Naive thymus-derived CD4-positive, alpha-beta T cell (primary cell): ENCODE data around the gene PARD6B. TPM values are rescaled to one million over a fixed set of nuclear protein-coding genes. Genes with fewer than 3 reads are reported as not detected.
"Not testable (repeated sequence)": the region's sequence is repeated elsewhere in the genome, so short reads cannot be mapped to it uniquely, and the experiment has no call there.

Source experiments
- ATAC-seq: fragments of 150-1000 bp; cut with Tn5 transposase; 2 replicates; pipeline ENCODE4 v1.10.0; 2021; ENCODE audit warnings: mild to moderate bottlenecking, moderate library complexity
- CTCF ChIA-PET: fragments of 350-600 bp; sonication (Branson Sonifier 250); formaldehyde crosslinking; loops from one replicate; lab custom pipeline; 2021; ENCODE audit warnings: antibody characterized with exemption; lab: Charles Lee
- POLR2A ChIA-PET: fragments of 350-600 bp; sonication (Branson Sonifier 250); formaldehyde crosslinking; loops from one replicate; lab custom pipeline; 2021; ENCODE audit warnings: antibody characterized with exemption, inconsistent platforms; lab: Charles Lee
- DNase-seq, 9 donors: peaks; one replicate each; pipeline versions ENCODE4 v3.0.0 to v3.0.0-alpha.2; 2020 to 2022; ENCODE audit warnings: mixed read lengths in 1 of 9
- H3K27ac ChIP-seq: one replicate; pipeline ENCODE4 v1.7.0; 2013; ENCODE audit warnings: mild to moderate bottlenecking, low read depth, low read length, moderate library complexity
- H3K27me3 ChIP-seq, 2 donors: one replicate each; pipeline ENCODE4 v1.7.0; 2013; ENCODE audit warnings: low read length in 2 of 2, mild to moderate bottlenecking in 2 of 2, moderate library complexity in 2 of 2; ENCODE audit not compliant: control insufficient read depth in 2 of 2, insufficient read depth in 2 of 2
- H3K36me3 ChIP-seq, 3 experiments: 1 replicate in 2 of 3; 2 replicates in 1 of 3; pipeline ENCODE4 v1.7.0; 2013; ENCODE audit warnings: low read length in 3 of 3, mild to moderate bottlenecking in 3 of 3, moderate library complexity in 1 of 3; ENCODE audit not compliant: insufficient read depth in 3 of 3, control insufficient read depth in 2 of 3
- H3K4me1 ChIP-seq, 2 donors: one replicate each; pipeline ENCODE4 v1.7.0; 2013; ENCODE audit warnings: low read length in 2 of 2, mild to moderate bottlenecking in 2 of 2, moderate library complexity in 1 of 2; ENCODE audit not compliant: control insufficient read depth in 2 of 2, insufficient read depth in 2 of 2
- H3K4me3 ChIP-seq: 2 replicates; pipeline ENCODE4 v1.7.0; 2013; ENCODE audit warnings: mild to moderate bottlenecking, low read length
- H3K9me3 ChIP-seq, 3 experiments: 1 replicate in 2 of 3; 2 replicates in 1 of 3; pipeline ENCODE4 v1.7.0; 2013; ENCODE audit warnings: low read length in 3 of 3; ENCODE audit not compliant: control insufficient read depth in 2 of 3
- H3K27ac Mint-ChIP-seq, 9 donors: one replicate each; pipeline ENCODE4 v1.8.0; 2020 to 2022; ENCODE audit warnings: mixed read lengths in 9 of 9, mild to moderate bottlenecking in 8 of 9, moderate library complexity in 5 of 9, inconsistent platforms in 2 of 9
- H3K27me3 Mint-ChIP-seq, 5 donors: one replicate each; pipeline ENCODE4 v1.8.0; 2021 to 2022; ENCODE audit warnings: mixed read lengths in 5 of 5, mild to moderate bottlenecking in 1 of 5
- H3K36me3 Mint-ChIP-seq, 5 donors: one replicate each; pipeline ENCODE4 v1.8.0; 2020 to 2022; ENCODE audit warnings: mixed read lengths in 5 of 5, mild to moderate bottlenecking in 3 of 5, inconsistent platforms in 1 of 5
- H3K4me1 Mint-ChIP-seq, 7 donors: one replicate each; pipeline ENCODE4 v1.8.0; 2020 to 2022; ENCODE audit warnings: mixed read lengths in 7 of 7, mild to moderate bottlenecking in 3 of 7, inconsistent platforms in 1 of 7
- H3K4me3 Mint-ChIP-seq, 10 donors: one replicate each; pipeline ENCODE4 v1.8.0; 2020 to 2022; ENCODE audit warnings: mild to moderate bottlenecking in 10 of 10, mixed read lengths in 10 of 10, moderate library complexity in 6 of 10, inconsistent platforms in 2 of 10
- H3K9me3 Mint-ChIP-seq, 11 donors: one replicate each; pipeline ENCODE4 v1.8.0; 2020 to 2022; ENCODE audit warnings: mixed read lengths in 11 of 11, mild to moderate bottlenecking in 4 of 11, inconsistent platforms in 1 of 11, moderate library complexity in 1 of 11
- intact Hi-C, 2 donors: fragments of 100-400 bp; cut with micrococcal nuclease; formaldehyde crosslinking; loops; one replicate each; pipeline ENCODE4 v1.15.1; 2023
- polyA plus RNA-seq, 2 donors: library from polyadenylated mRNA; unstranded; fragments of 300-500 nt; fragmentation: Illumina TruSeq; gene quantifications; one replicate each; pipeline ENCODE4 v1.2.3, GENCODE V29; 2021
- total RNA-seq, 6 experiments: library from RNA in 5 of 6; stranded (reverse) in 5 of 6; gene quantifications; 1 replicate in 5 of 6; 2 replicates in 1 of 6; pipeline ENCODE4 v1.2.3 and lab custom pipeline; 2021 to 2026

PARD6B gene
- total and polyA plus RNA-seq, 7 experiments from 2014 or later: 0.60 to 10.8 (median 5.5) TPM

DNA sequence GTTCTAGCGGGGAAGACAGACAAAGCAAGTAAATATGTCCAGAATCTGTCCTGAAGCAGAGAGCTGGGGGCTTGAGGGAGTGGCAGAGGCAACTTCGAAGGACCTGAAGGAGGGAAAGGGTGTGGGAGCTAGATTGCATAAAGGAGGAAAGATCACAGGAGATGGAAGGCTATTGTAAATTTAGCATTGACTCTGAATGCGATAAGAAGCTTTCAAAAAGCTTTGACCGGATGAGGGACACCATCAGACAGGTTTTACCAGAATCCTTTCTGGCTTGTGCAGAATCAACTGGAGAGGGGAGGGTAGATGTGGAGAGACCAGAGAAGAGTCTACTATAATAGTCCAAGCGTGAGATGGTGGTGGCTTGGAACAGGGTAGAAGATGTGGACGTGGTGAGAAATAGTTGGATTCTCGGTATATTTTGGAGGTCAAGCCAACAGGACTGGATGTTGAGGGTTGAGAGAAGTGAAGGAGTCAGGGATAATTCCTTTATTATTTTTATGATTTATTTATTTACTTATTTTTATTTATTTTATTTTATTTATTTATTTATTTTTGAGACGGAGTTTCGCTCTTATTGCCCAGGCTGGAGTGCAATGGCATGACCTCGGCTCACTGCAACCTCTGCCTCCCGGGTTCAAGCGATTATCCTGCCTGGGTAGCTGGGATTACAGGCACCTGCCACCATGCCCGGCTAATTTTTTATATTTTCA is 20.1 kb upstream of the PARD6B start:
- no peak overlapping the region for H3K27ac ChIP-seq
- H3K9me3 ChIP-seq: no peaks in the 10 kb centered on the region
- Mint-ChIP-seq H3K4me1 (no peaks in the 10 kb centered on the region), H3K27ac (no peak overlapping the region), H3K9me3 (no peaks in the 10 kb centered on the region), H3K27me3 (peaks cover 19 to 30% (median 27%) of the 10 kb centered on the region in 5 donors), H3K36me3 (peaks cover 0 to 5% (median 0%) of the 10 kb centered on the region in 5 donors), H3K4me3 (no peak overlapping the region)
- no peak overlapping the region for H3K4me3 ChIP-seq
- ChIA-PET POLR2A (no interaction called here), CTCF (interaction anchor here (0.7 kb wide), 1 partner anchor 41 kb away, joined by 3 read pairs; no protein-coding TSS in a partner anchor)
- DNase-seq (no peak), ATAC-seq (no peak)
- H3K36me3 ChIP-seq: no peaks in the 10 kb centered on the region
- no peaks in the 10 kb centered on the region for H3K27me3 ChIP-seq
- intact Hi-C loops: no loop called here
- no peaks in the 10 kb centered on the region for H3K4me1 ChIP-seq

DNA sequence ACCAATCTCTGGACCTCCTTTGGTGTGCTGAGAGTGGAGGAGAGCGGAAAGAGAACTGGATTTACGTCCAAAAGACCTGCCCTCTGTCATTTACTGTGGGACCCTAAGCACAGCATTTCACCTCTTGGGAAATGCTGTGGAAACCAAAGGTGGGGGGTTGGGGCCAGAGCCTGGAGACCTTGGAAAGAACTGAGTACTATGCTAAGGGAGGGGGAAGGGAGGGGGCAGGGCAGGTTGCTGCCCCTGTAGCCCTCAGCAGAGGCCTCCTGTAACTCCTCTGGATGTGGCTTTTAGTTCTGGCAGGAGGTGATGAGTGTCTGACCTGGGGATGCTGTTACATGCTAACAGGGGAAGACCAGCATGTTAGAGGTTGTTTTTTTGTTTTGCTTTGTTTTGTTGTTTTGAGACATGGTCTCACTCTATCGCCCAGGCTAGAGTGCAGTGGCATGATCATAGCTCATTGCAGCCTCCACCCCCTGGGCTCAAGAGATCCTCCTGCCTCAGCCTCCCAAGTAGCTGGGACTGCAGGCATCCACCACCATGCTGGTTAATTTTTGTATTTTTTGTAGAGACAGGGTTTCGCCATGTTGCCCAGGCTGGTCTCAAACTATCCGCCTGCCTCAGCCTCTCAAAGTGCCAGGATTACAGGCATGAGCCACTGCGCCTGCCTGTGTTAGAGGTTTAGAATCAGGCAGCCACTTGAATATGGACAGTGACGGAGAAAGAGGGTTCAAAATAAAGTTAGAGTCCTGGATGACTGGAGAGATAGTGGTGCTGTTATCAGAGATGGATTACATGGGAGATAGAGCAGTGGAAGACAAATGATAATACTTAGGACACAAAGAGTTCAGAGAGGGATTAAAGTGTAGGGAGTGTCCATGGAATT is 18.4 kb upstream of the PARD6B start:
- peaks cover 19 to 29% (median 27%) of the 10 kb centered on the region in 5 donors for H3K27me3 Mint-ChIP-seq
- Histone ChIP-seq H3K4me1 (no peaks in the 10 kb centered on the region), H3K27ac (no peak overlapping the region), H3K9me3 (no peaks in the 10 kb centered on the region), H3K36me3 (no peaks in the 10 kb centered on the region), H3K27me3 (no peaks in the 10 kb centered on the region), H3K4me3 (no peak overlapping the region)
- intact Hi-C loops: no loop called here
- DNase-seq (no peak), ATAC-seq (no peak)
- ChIA-PET CTCF (interaction anchor here (1.1 kb wide), 1 partner anchor 36 kb away, joined by 3 read pairs; no protein-coding TSS in a partner anchor), POLR2A (no interaction called here)
- no peaks in the 10 kb centered on the region for H3K4me1 Mint-ChIP-seq
- H3K36me3 Mint-ChIP-seq: peaks cover 0 to 5% (median 0%) of the 10 kb centered on the region in 5 donors
- no peak overlapping the region for H3K4me3 Mint-ChIP-seq
- H3K9me3 Mint-ChIP-seq: no peaks in the 10 kb centered on the region
- no peak overlapping the region for H3K27ac Mint-ChIP-seq

DNA sequence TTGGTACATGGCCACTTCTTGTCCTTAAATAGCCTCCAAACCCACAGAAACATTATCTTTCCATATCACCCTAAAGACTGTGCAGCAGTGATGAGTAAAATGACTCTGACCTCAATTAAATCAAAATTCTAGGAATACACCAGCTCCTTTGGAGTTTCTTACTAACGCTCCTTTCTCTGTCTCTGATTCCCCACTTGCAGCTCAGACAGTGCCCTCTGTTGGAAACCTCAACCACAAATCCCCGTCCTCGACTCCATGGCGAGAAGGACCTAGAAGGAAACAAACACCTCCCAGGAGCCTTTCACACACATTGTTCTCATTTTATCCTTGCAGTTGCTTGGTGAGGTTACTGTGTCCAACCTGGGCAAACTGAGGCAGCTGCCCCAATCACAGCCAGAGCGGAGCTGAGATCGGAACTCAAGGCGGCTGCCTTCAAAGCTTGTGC is 17.7 kb upstream of the PARD6B start:
- ChIA-PET CTCF (interaction anchor here (1.1 kb wide), 1 partner anchor 35 kb away, joined by 3 read pairs; no protein-coding TSS in a partner anchor), POLR2A (interaction anchor here (0.5 kb wide), 1 partner anchor 15 kb away, joined by 4 read pairs; no protein-coding TSS in a partner anchor)
- Histone ChIP-seq H3K27me3 (no peaks in the 10 kb centered on the region), H3K27ac (no peak overlapping the region), H3K4me1 (no peaks in the 10 kb centered on the region), H3K9me3 (no peaks in the 10 kb centered on the region), H3K4me3 (no peak overlapping the region), H3K36me3 (no peaks in the 10 kb centered on the region)
- Mint-ChIP-seq H3K27ac (no peak overlapping the region), H3K4me3 (no peak overlapping the region), H3K27me3 (peaks cover 19 to 33% (median 27%) of the 10 kb centered on the region in 5 donors), H3K36me3 (peaks cover 0 to 5% (median 0%) of the 10 kb centered on the region in 5 donors), H3K4me1 (no peaks in the 10 kb centered on the region), H3K9me3 (no peaks in the 10 kb centered on the region)
- no peak for DNase-seq
- intact Hi-C loops: no loop called here
- no peak for ATAC-seq

DNA sequence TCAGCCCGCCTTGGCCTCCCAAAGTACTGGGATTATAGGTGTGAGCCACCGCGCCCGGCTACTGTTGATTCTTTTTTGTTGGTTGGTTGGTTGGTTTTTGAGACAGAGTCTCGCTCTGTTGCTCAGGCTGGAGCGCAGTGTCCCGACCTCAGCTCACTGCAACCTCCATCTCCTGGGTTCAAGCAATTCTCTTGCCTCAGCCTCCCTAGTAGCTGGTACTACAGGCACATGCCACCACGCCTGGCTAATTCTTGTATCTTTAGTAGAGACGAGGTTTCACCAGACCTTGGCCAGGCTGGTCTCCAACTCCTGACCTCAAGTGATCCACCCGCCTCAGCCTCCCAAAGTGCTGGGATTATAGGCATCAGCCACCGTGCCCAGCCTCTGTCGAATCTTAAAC is 17.0 kb upstream of the PARD6B start:
- ChIA-PET POLR2A (interaction anchor here (0.5 kb wide), 1 partner anchor 16 kb away, joined by 4 read pairs; no protein-coding TSS in a partner anchor), CTCF (interaction anchor here (0.6 to 1.1 kb wide), 2 partner anchors 35 to 713 kb away, joined by 3 to 4 read pairs; no protein-coding TSS in a partner anchor)
- H3K36me3 ChIP-seq, H3K9me3 ChIP-seq, H3K27ac ChIP-seq, intact Hi-C loops, H3K27ac Mint-ChIP-seq, H3K4me3 ChIP-seq, H3K27me3 ChIP-seq, ATAC-seq, DNase-seq, H3K4me1 ChIP-seq, H3K36me3 Mint-ChIP-seq, H3K9me3 Mint-ChIP-seq, H3K4me3 Mint-ChIP-seq, H3K4me1 Mint-ChIP-seq: not testable (repeated sequence)
- peaks cover 19 to 33% (median 27%) of the 10 kb centered on the region in 5 donors for H3K27me3 Mint-ChIP-seq

DNA sequence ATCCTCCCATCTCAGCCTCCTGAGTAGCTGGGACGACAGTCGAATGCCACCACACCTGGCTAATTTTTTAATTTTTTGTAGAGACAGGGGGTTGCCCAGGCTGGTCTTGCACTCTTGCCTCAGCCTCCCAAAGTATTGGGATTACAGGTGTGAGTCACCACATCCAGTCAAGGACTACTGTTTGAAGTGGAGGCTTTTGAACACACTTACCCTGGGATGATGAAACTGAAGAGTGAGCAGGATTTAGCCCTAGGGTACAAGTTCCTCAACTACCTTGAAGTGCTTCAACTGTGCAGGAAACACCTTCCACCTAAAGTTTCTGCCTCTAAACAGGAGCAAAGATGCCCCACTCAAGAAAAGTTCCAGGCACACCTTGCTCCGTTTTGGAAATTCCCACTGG is 15.7 kb upstream of the PARD6B start:
- Mint-ChIP-seq H3K36me3 (peaks cover 0 to 5% (median 0%) of the 10 kb centered on the region in 5 donors), H3K27me3 (peaks cover 19 to 30% (median 23%) of the 10 kb centered on the region in 5 donors), H3K4me1 (no peaks in the 10 kb centered on the region), H3K27ac (no peak overlapping the region), H3K4me3 (no peak overlapping the region), H3K9me3 (no peaks in the 10 kb centered on the region)
- Histone ChIP-seq H3K27ac (no peak overlapping the region), H3K27me3 (no peaks in the 10 kb centered on the region), H3K4me1 (no peaks in the 10 kb centered on the region), H3K36me3 (no peaks in the 10 kb centered on the region), H3K4me3 (no peak overlapping the region), H3K9me3 (no peaks in the 10 kb centered on the region)
- DNase-seq (no peak), ATAC-seq (no peak)
- POLR2A ChIA-PET: no interaction called here
- intact Hi-C loops: no loop called here
- CTCF ChIA-PET: no interaction called here

DNA sequence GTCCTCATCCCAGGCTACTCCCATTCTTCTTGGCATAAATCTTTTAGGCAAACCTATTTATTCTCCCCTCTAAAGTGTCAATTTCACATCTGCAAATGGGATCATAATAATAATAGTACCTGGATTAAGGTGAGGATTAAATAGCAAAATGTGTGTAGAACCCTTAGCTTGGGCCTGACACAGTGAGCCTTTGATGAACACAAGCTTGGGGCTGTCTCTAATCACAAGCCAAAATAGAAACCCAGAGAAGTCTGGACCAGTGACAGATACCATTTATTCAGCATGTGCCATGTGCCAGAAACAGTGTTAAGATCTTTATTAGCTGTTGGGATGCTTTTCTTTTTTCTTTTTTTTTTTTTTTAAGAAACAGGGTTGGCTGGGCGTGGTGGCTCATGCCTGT is 14.9 kb upstream of the PARD6B start:
- Histone ChIP-seq H3K27me3 (no peaks in the 10 kb centered on the region), H3K9me3 (no peaks in the 10 kb centered on the region), H3K4me1 (no peaks in the 10 kb centered on the region), H3K4me3 (no peak overlapping the region), H3K36me3 (no peaks in the 10 kb centered on the region), H3K27ac (no peak overlapping the region)
- Mint-ChIP-seq H3K4me1 (no peaks in the 10 kb centered on the region), H3K27me3 (peaks cover 13 to 25% (median 18%) of the 10 kb centered on the region in 5 donors), H3K36me3 (no peaks in the 10 kb centered on the region), H3K4me3 (no peak overlapping the region), H3K9me3 (no peaks in the 10 kb centered on the region), H3K27ac (no peak overlapping the region)
- ChIA-PET CTCF (no interaction called here), POLR2A (interaction anchor here (0.9 kb wide), 1 partner anchor 26 kb away, joined by 3 read pairs; no protein-coding TSS in a partner anchor)
- ATAC-seq (no peak), DNase-seq (no peak)
- intact Hi-C loops: no loop called here
